ENCODE measurements around the gene TMEM62. TPM values are rescaled to one million over a fixed set of nuclear protein-coding genes. Genes with fewer than 3 reads are reported as not detected.
A peak's percentile ranks its signal among the peaks of the same experiment; 100 is the strongest.

Gene TMEM62
- total and polyA plus RNA-seq, 9 of the 15 experiments (the other 6 are each of a cell fraction or from before 2014, with no cell fraction given): 4.4 to 16.6 (median 11.1) TPM

GRCh38 chr15:43214169-43214568 is 80.8 kb downstream of the TMEM62 start (continued):
- TF ChIP-seq BCLAF1 (IDR thresholded peaks at IDR 0.05; ENCODE audit: borderline replicate concordance in 1 of 2, control insufficient read depth in 1 of 2, low read depth in 2 of 2, low read length in 1 of 2): no peak
- TF ChIP-seq RCOR1 (IDR thresholded peaks at IDR 0.05; ENCODE audit: borderline replicate concordance in 1 of 2, low read depth in 2 of 2, low read length in 2 of 2): no peak
- no peak for TF ChIP-seq ZNF280A (IDR thresholded peaks at IDR 0.05; ENCODE audit: low read depth, partially characterized antibody)
- TF ChIP-seq RAD51 (IDR thresholded peaks at IDR 0.05; ENCODE audit: borderline replicate concordance, low read depth): peak; percentile 62; the same call in 1 of the 2 replicates
- no peak for TF ChIP-seq FOSL1 (tag; conservative IDR thresholded peaks at IDR 0.05)
- TF ChIP-seq USF2 (CRISPR knock-in tag; IDR thresholded peaks at IDR 0.05): peak; percentile 63
- TF ChIP-seq RHOXF2B (CRISPR knock-in tag; conservative IDR thresholded peaks at IDR 0.05): no peak
- no peak for TF ChIP-seq RBBP5 (IDR thresholded peaks at IDR 0.05; ENCODE audit: borderline replicate concordance, insufficient read depth, low read length, poor library complexity, severe bottlenecking)
- no peak for TF ChIP-seq DMBX1 (CRISPR knock-in tag; IDR thresholded peaks at IDR 0.05; ENCODE audit: borderline replicate concordance)
- no peak for TF ChIP-seq RFX5 (IDR thresholded peaks at IDR 0.05; ENCODE audit: low read depth, low read length)
- TF ChIP-seq MAZ (CRISPR knock-in tag; conservative IDR thresholded peaks at IDR 0.05 in 1 of 2, IDR thresholded peaks at IDR 0.05 in 1 of 2): no peak
- no peak for TF ChIP-seq ZNF407 (IDR thresholded peaks at IDR 0.05; ENCODE audit: low read depth)

Data from K562 (cell line).